Measurements from ENCODE around the gene PLCH2.
A peak's percentile ranks its signal among the peaks of the same experiment; 100 is the strongest.
"Not testable (repeated sequence)": the region's sequence is repeated elsewhere in the genome, so short reads cannot be mapped to it uniquely, and the experiment has no call there.

PLCH2 gene

DNA sequence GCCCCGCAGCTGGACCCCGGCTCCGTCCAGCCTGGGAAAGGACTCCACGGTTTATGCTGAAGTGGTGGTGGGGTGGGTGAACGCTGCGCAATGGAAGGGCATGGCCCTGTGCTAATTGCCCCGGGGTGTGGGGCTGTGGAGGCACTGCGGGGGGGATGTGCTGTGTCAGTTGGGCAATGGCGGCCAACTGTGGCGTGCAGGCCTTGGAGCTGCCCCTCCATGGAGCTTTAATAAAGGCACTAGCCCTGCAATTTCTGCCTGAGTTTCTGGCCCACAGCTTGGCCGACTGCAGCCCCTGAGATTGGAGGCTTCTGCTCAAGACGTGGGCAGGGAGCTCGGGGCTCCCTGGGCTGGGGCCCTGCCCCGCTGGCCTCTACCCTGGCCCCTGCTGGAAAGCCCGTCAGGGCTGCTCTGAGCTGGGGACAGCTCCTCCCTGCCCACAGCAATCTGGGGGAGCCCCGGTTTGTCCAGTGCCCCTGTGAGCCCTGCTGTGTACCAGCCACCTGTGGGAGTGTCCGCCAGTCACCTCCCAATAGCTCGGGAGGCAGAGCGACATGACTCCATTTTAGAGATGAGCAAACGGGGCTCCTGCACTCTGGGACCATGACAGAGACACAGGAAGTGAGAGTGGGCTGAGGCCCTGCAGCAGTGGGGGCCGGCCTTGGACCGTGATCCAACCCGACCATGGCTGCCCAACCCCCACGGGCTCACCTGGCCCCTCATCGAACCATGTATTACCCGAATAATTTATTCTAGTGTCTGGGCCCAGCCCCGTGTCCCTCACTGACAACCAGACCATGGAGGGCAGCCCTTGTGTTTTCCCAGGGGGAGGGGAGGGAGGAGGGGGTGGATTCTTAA lies 71.3 kb downstream of the PLCH2 start:
- peaks cover 68% of the 10 kb centered on the region for H3K4me1 Mint-ChIP-seq
- ATAC-seq, result peak; percentile 50
- peaks cover 8% of the 10 kb centered on the region for H3K27me3 Mint-ChIP-seq
- H3K27ac Mint-ChIP-seq, result peak overlapping the region; percentile 96
- H3K4me3 Mint-ChIP-seq, result peak overlapping the region; percentile 84
- no peaks in the 10 kb centered on the region for H3K9me3 Mint-ChIP-seq
- no peaks in the 10 kb centered on the region for H3K36me3 Mint-ChIP-seq

DNA sequence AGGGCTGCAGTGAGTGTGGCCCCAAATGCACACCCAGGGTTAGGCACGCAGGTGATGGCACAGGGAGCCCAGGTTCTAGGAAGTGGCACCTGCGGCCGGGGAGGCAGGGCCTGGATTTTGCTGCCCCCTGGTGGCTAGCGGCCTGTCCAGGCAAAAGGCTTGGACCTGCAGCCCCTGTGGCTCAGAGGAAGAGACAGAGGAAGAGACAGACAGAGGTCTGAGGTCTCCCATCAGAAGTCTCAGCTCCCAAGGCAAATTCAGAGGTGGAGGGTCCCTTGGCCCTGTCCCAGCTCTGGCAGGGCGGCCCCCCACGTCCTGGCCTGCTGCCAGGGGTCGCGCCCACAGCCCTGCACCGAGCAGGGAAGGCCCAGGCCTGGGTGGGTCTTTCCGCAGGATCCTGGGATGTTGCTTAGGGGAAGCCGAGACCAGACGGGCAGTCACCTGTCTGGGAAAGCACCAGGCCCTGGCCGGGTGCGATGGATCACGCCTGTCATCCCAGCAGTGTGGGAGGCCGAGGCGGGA lies 72.0 kb downstream of the PLCH2 start:
- Mint-ChIP-seq H3K36me3 (no peaks in the 10 kb centered on the region), H3K27ac (peak overlapping the region; percentile 96), H3K4me1 (peaks cover 69% of the 10 kb centered on the region), H3K27me3 (peaks cover under 1% of the 10 kb centered on the region), H3K9me3 (no peaks in the 10 kb centered on the region), H3K4me3 (peak overlapping the region; percentile 84)
- peak; percentile 62 for ATAC-seq

DNA sequence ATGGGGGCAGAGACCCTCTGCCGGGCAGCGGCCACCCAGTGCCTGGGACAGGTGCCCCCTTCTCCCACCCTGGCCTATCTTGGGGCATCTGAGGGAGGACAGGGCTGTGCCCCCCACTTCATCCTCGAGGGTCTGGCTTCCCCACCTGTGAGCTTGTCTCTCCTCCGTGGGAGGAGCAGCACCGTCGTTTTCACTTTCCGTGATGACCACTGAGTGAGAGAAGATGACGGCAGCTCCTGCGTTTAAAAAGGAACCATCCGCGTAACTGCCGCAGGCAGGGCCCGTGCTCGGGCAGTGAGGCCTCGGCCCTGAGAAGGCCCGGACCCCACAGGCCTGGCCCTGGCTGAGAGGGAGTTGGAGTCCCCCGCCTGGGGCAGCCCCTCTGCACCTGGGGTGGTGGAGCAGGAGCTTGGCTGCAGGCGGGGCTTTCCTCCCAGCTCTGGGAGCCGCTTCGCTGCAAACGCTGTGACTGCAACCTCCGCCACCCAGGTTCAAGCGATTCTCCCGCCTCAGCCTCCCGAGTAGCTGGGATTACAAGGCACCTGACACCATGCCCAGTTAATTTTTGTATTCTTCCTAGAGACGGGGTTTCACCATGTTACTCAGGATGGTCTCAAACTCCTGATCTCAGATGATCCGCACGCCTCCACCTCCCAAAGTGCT lies 73.4 kb downstream of the PLCH2 start:
- ATAC-seq, result peak; percentile 1
- Mint-ChIP-seq H3K27ac (peak overlapping the region; percentile 96), H3K4me3 (peak overlapping the region; percentile 84), H3K4me1 (peaks cover 76% of the 10 kb centered on the region)
- H3K27me3 Mint-ChIP-seq, H3K36me3 Mint-ChIP-seq, H3K9me3 Mint-ChIP-seq: not testable (repeated sequence)

DNA sequence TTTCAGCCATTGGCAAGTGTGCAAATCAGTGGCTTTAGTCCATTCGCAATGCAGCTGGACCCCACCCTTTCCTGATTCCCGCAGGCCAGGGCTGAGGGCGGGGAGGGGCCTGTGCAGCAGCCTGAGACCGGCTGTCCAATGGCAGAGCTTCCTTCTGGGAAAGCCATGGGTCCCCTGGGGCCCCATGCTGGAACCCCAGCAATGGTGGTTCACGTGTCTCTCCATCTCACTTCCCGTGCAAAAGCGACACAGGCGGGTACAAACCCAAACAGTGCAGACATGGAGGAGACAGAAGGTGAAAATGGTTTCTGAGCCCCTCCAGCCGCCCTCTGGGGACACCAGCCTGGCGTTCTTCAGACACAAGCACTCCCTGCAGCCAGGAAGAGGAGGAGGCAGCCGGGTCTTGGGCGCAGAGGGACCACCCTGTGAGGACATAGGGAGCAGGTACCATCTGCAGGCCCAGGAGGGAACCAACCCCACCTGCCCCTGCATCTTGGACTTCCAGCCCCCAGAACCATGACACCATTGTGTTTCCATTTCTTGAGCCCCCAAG lies 74.3 kb downstream of the PLCH2 start:
- peaks cover 76% of the 10 kb centered on the region for H3K4me1 Mint-ChIP-seq
- not testable (repeated sequence) for H3K27me3 Mint-ChIP-seq, H3K36me3 Mint-ChIP-seq, H3K9me3 Mint-ChIP-seq
- ATAC-seq, result peak; percentile 0
- peak overlapping the region; percentile 84 for H3K4me3 Mint-ChIP-seq
- H3K27ac Mint-ChIP-seq, result peak overlapping the region; percentile 96

DNA sequence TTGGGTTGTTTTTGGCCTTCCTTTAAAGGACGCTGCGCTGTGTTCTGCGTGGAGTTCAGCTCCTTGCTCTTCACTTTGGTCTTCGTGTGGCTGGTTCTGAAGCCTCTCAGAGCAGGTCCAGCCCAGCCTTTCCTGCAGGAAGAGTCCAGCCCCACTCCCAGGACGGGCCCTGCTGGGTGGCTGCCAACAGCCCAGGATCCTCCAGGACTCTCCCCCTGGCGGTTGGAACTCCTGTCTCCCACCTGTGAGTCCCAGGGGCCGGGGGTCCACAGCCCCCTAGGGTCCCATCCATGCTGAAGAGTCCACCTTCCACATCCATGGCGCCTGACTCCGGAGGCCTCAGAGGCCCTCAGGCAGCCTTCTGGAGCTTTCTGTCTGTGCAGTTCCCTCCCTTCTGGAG lies 75.5 kb downstream of the PLCH2 start:
- H3K4me3 Mint-ChIP-seq, H3K27me3 Mint-ChIP-seq, H3K9me3 Mint-ChIP-seq, H3K36me3 Mint-ChIP-seq, ATAC-seq: not testable (repeated sequence)
- peaks cover 75% of the 10 kb centered on the region for H3K4me1 Mint-ChIP-seq
- peak overlapping the region; percentile 96 for H3K27ac Mint-ChIP-seq

DNA sequence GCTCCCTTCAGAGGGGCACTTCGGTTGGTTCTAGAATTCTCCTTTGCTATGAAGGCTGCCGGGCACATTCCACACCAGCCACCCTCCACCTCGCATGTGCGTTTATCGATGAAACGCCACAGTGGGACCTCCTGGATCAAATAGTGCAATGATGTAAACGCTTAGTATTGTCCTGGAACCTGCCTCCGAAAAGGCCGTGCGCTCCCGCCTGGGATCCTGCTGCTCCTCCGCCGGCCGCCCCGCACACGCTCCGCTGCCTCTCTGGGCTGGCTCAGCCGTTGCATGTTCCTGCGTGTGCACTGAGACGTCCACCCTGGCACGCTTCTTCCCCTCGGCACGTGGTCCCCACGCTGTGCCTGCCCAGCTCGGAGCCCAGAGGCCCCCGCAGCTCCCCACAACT lies 76.1 kb downstream of the PLCH2 start:
- Mint-ChIP-seq H3K4me1 (peaks cover 78% of the 10 kb centered on the region), H3K4me3 (no peak overlapping the region), H3K36me3 (peaks cover 12% of the 10 kb centered on the region), H3K27me3 (no peaks in the 10 kb centered on the region), H3K27ac (peak overlapping the region; percentile 96), H3K9me3 (no peaks in the 10 kb centered on the region)
- no peak for ATAC-seq

DNA sequence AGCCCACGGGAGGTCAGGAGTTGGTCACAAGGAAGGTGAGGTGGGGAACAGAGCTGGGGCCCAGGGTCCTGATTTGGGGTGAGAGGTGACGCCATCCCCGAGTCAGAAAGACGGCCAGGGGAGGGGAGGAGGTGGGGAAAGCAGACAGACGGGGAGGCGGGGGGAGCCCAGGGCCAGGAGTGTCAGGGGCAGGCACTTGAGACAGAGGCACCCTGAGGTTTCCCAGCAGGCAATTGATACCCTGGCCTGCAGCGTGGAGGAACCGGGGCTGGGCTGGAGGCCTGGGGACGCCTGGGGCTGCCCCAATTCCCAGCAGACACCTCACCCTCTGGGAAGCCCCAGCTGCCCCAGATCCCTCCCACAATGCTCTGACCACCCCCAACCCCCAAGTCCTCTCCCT lies 77.0 kb downstream of the PLCH2 start:
- not testable (repeated sequence) for H3K4me3 Mint-ChIP-seq, ATAC-seq, H3K9me3 Mint-ChIP-seq, H3K27ac Mint-ChIP-seq, H3K27me3 Mint-ChIP-seq
- Mint-ChIP-seq H3K4me1 (peaks cover 80% of the 10 kb centered on the region), H3K36me3 (peaks cover 19% of the 10 kb centered on the region)

DNA sequence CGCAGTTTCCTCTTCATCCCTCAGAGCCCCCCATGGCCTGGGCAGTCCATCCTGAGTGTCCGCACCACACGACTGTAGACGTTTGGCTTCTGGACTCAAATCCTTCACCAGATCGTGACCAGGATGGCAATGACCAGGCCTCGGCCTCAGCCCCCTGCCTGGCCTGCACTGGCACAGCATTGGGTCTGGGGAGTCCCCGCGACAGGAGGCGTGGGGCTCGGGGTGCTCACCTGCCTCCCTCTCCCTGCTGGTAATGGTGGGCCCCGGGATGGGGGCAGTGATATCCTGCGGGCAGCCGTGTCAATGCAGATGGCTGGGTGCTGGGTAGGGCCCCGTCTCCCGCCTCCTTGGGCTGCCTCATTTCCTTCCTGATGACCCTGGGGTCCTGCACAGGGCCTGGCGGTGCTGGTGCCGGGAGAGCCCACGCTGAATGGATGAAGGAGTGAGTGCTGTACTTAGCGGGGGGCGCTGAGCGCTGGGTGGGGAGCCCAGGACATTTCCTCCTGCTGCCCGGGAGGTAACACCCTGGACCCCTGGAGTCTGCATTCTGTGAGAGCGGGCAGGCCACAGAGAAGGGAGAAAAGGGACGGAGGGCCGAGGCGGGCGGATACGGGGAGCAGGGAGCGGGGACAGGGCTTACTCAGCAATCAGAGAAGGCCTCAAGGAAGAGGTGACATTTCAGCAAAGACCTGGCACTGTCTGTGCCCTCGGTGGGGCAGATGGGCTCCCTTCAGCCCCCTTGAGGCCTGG lies 78.0 kb downstream of the PLCH2 start:
- H3K4me1 Mint-ChIP-seq, result peaks cover 80% of the 10 kb centered on the region
- H3K27ac Mint-ChIP-seq, result peak overlapping the region; percentile 99
- peaks cover 28% of the 10 kb centered on the region for H3K36me3 Mint-ChIP-seq
- no peak for ATAC-seq
- peak overlapping the region; percentile 98 for H3K4me3 Mint-ChIP-seq
- no peaks in the 10 kb centered on the region for H3K9me3 Mint-ChIP-seq
- H3K27me3 Mint-ChIP-seq, result no peaks in the 10 kb centered on the region

DNA sequence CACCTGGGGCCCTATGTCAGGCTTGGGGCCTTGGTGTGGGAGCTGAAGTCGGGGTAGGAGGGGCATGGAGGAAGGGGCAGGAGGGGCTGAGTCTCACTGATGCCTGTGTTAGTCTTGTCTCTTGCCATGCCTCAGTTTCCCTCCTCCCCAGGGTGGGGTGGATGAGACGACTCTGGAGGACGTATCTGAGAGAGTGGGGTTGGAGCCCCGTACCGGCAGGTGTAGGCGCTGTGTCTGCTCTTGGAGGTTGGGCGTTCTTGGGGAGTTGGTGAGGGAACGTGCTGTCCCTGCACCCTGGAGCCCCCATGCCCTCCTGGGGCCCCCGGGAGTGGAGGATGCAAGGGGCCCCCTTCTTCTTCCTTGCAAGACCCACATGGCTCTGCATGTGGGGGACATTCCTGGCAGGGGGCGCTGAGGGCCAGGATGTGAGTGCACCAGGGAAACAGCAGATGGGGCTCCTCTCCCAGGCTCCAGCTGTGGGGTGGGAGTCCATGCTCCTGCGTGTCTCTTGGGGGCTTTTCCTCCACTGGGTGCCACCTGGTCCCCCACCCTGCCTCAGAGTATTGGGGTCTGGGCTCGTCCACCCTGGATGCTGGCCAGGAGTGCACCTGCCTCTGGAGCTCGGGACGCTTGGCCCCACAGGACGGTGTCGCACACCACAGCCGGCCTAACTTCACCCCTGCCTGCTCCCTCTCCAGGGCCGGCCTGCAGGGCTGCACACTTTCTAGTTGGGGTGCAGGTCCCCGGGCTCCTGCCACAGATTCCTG lies 78.7 kb downstream of the PLCH2 start:
- peaks cover 73% of the 10 kb centered on the region for H3K4me1 Mint-ChIP-seq
- peak; percentile 26 for ATAC-seq
- H3K9me3 Mint-ChIP-seq, result no peaks in the 10 kb centered on the region
- H3K27me3 Mint-ChIP-seq, result no peaks in the 10 kb centered on the region
- H3K4me3 Mint-ChIP-seq, result peak overlapping the region; percentile 98
- peaks cover 32% of the 10 kb centered on the region for H3K36me3 Mint-ChIP-seq
- H3K27ac Mint-ChIP-seq, result peak overlapping the region; percentile 99

Measured in stimulated activated memory B cell treated with anti-CD40 and anti-IgM and Interleukin-4, amounts not matched to agents 10 μg/mL and 1 μg/mL and 100 μg/mL, for 72 hours (primary cell).